Stomach (tissue), 4 donors: ENCODE measurements around the gene PLA2G15.
A peak's percentile ranks its signal among the peaks of the same experiment; 100 is the strongest.

Experiments used
- CTCF ChIP-seq, 7 experiments: fragments of 450-650 bp in 4 of 7; fragments of 200-600 bp in 3 of 7; sonication (generic) in 3 of 7; IDR thresholded peaks; one replicate each; pipeline ENCODE4 v1.5.1; 2016 to 2019; ENCODE audit warnings: antibody characterized with exemption in 7 of 7, control low read depth in 2 of 7, mild to moderate bottlenecking in 1 of 7
- POLR2A ChIP-seq, 4 donors: fragments of 450-650 bp; IDR thresholded peaks; one replicate each; pipeline ENCODE4 v1.6.1; 2016; ENCODE audit warnings: antibody characterized with exemption in 4 of 4, control low read depth in 2 of 4, mild to moderate bottlenecking in 1 of 4, moderate library complexity in 1 of 4
- POLR2AphosphoS5 ChIP-seq, 3 donors: sonication (generic); formaldehyde crosslinking; IDR thresholded peaks; one replicate each; pipeline ENCODE4 v1.6.1; 2016; ENCODE audit warnings: antibody characterized with exemption in 3 of 3

- peak in 2 of 3 donors; percentile 17 to 19 for TF ChIP-seq POLR2AphosphoS5 (IDR thresholded peaks at IDR 0.05)
- peak in 4 of 7 experiments; percentile 39 to 66 (median 51) for TF ChIP-seq CTCF (IDR thresholded peaks at IDR 0.05)
- no peak for TF ChIP-seq POLR2A (IDR thresholded peaks at IDR 0.05)
Observed at GRCh38 chr16:68264128-68265077, 19.2 kb downstream of the PLA2G15 start, which contains the start of gene SLC7A6.
